Liver (tissue), 3 donors: ENCODE measurements around the gene NIM1K.

Experiments
- TAF1 ChIP-seq: conservative IDR thresholded peaks from 2 replicates; pipeline ENCODE4 v1.6.1; 2016; ENCODE audit warnings: antibody characterized with exemption, mild to moderate bottlenecking
- TF ChIP-seq, protein P1 (sequence below): IDR thresholded peaks from 2 replicates; pipeline ENCODE4 v1.6.1; 2016; ENCODE audit warnings: antibody characterized with exemption, mild to moderate bottlenecking
- TF ChIP-seq, protein P2 (sequence below): fragments of 150-350 bp; IDR thresholded peaks from 2 replicates; pipeline ENCODE4 v1.5.1; 2017; ENCODE audit warnings: improper control_type of control experiment, low read depth, low read length; ENCODE audit not compliant: missing input control
- TF ChIP-seq, protein P3 (sequence below): IDR thresholded peaks from 2 replicates; pipeline ENCODE4 v1.6.1; 2016; ENCODE audit warnings: antibody characterized with exemption
- donor health status: healthy.
- donor health status: healthy.

DNA sequence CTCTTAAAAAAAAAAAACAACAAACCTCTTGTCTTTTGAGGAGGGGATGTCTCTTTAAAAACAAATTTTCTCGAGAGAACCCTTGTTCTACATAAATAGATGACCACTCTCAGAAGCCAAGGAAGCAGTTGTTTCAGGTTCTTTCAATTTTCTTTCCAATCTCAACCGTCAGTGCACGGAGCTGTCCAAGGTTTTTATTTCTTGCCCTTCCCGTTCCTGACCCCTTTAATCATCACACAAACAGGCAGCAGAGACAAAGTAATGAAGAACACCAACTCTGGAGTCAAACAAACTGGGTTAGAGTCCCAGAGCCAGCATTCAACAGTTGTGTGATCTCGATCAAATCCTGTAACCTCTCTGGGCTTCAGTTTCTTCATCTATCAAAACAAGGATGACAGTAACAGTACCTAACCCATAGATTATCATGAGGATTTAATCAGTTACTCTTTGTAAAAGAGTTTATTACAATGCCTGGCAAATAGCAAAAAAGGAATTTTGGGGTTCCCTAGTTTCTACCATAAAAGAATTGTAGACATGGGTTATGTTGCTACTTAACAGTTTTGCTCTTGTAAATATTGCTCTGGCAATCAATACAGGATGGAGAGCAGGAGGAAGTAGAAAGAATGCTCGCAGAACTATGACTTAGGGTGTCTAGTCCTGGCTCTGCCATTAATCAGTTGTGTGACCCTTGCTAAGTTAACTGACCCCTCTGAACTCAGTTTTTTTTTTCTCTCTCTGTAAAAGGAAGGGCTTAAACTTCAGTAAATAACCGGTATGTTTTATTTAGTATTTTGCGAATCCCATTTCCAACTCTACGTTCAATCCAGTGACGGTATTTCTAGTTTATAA lies 1.0 kb upstream of the NIM1K start:
- TF ChIP-seq, protein P1, sequence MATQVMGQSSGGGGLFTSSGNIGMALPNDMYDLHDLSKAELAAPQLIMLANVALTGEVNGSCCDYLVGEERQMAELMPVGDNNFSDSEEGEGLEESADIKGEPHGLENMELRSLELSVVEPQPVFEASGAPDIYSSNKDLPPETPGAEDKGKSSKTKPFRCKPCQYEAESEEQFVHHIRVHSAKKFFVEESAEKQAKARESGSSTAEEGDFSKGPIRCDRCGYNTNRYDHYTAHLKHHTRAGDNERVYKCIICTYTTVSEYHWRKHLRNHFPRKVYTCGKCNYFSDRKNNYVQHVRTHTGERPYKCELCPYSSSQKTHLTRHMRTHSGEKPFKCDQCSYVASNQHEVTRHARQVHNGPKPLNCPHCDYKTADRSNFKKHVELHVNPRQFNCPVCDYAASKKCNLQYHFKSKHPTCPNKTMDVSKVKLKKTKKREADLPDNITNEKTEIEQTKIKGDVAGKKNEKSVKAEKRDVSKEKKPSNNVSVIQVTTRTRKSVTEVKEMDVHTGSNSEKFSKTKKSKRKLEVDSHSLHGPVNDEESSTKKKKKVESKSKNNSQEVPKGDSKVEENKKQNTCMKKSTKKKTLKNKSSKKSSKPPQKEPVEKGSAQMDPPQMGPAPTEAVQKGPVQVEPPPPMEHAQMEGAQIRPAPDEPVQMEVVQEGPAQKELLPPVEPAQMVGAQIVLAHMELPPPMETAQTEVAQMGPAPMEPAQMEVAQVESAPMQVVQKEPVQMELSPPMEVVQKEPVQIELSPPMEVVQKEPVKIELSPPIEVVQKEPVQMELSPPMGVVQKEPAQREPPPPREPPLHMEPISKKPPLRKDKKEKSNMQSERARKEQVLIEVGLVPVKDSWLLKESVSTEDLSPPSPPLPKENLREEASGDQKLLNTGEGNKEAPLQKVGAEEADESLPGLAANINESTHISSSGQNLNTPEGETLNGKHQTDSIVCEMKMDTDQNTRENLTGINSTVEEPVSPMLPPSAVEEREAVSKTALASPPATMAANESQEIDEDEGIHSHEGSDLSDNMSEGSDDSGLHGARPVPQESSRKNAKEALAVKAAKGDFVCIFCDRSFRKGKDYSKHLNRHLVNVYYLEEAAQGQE = peak; percentile 94
- TF ChIP-seq, protein P2, sequence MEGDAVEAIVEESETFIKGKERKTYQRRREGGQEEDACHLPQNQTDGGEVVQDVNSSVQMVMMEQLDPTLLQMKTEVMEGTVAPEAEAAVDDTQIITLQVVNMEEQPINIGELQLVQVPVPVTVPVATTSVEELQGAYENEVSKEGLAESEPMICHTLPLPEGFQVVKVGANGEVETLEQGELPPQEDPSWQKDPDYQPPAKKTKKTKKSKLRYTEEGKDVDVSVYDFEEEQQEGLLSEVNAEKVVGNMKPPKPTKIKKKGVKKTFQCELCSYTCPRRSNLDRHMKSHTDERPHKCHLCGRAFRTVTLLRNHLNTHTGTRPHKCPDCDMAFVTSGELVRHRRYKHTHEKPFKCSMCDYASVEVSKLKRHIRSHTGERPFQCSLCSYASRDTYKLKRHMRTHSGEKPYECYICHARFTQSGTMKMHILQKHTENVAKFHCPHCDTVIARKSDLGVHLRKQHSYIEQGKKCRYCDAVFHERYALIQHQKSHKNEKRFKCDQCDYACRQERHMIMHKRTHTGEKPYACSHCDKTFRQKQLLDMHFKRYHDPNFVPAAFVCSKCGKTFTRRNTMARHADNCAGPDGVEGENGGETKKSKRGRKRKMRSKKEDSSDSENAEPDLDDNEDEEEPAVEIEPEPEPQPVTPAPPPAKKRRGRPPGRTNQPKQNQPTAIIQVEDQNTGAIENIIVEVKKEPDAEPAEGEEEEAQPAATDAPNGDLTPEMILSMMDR = no peak
- TF ChIP-seq TAF1 = no peak
- TF ChIP-seq, protein P3, sequence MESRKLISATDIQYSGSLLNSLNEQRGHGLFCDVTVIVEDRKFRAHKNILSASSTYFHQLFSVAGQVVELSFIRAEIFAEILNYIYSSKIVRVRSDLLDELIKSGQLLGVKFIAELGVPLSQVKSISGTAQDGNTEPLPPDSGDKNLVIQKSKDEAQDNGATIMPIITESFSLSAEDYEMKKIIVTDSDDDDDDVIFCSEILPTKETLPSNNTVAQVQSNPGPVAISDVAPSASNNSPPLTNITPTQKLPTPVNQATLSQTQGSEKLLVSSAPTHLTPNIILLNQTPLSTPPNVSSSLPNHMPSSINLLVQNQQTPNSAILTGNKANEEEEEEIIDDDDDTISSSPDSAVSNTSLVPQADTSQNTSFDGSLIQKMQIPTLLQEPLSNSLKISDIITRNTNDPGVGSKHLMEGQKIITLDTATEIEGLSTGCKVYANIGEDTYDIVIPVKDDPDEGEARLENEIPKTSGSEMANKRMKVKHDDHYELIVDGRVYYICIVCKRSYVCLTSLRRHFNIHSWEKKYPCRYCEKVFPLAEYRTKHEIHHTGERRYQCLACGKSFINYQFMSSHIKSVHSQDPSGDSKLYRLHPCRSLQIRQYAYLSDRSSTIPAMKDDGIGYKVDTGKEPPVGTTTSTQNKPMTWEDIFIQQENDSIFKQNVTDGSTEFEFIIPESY = no peak
